Stomach (tissue), 9 donors: ENCODE results near the gene TRIM62. TPM values are rescaled to one million over a fixed set of nuclear protein-coding genes. Genes with fewer than 3 reads are reported as not detected.

Experiments
- DNase-seq, 2 donors: peaks; one replicate each; pipeline versions ENCODE4 v3.0.0 to v3.0.0-alpha.2; 2013 to 2019
- H3K27ac ChIP-seq, 5 donors: fragments of 200-600 bp in 4 of 5; sonication (generic) in 4 of 5; one replicate each; pipeline ENCODE4 v1.5.1; 2013 to 2019; ENCODE audit warnings: mild to moderate bottlenecking in 1 of 5, moderate library complexity in 1 of 5
- H3K27me3 ChIP-seq, 3 donors: fragments of 200-600 bp; sonication (generic); one replicate each; pipeline ENCODE4 v1.5.1; 2017 to 2019; ENCODE audit warnings: mixed run types in 1 of 3
- H3K36me3 ChIP-seq, 4 donors: fragments of 200-600 bp; sonication (generic); 1 replicate in 3 of 4; 2 replicates in 1 of 4; pipeline ENCODE4 v1.5.1; 2016 to 2019
- H3K4me1 ChIP-seq, 4 donors: fragments of 200-600 bp; sonication (generic); one replicate each; pipeline ENCODE4 v1.5.1; 2016 to 2019
- H3K4me3 ChIP-seq, 4 donors: fragments of 200-600 bp; sonication (generic) in 3 of 4; one replicate each; pipeline ENCODE4 v1.5.1; 2016 to 2019; ENCODE audit warnings: mild to moderate bottlenecking in 1 of 4
- H3K9me3 ChIP-seq, 4 donors: fragments of 200-600 bp; sonication (generic); one replicate each; pipeline ENCODE4 v1.5.1; 2016 to 2019
- CTCF ChIP-seq, 7 experiments: fragments of 450-650 bp in 4 of 7; fragments of 200-600 bp in 3 of 7; sonication (generic) in 3 of 7; IDR thresholded peaks; one replicate each; pipeline ENCODE4 v1.5.1; 2016 to 2019; ENCODE audit warnings: antibody characterized with exemption in 7 of 7, control low read depth in 2 of 7, mild to moderate bottlenecking in 1 of 7
- EP300 ChIP-seq: sonication (generic); formaldehyde crosslinking; IDR thresholded peaks from one replicate; pipeline ENCODE4 v1.6.1; 2017; ENCODE audit warnings: antibody characterized with exemption
- POLR2A ChIP-seq, 4 donors: fragments of 450-650 bp; IDR thresholded peaks; one replicate each; pipeline ENCODE4 v1.6.1; 2016; ENCODE audit warnings: antibody characterized with exemption in 4 of 4, control low read depth in 2 of 4, mild to moderate bottlenecking in 1 of 4, moderate library complexity in 1 of 4
- POLR2AphosphoS5 ChIP-seq, 3 donors: sonication (generic); formaldehyde crosslinking; IDR thresholded peaks; one replicate each; pipeline ENCODE4 v1.6.1; 2016; ENCODE audit warnings: antibody characterized with exemption in 3 of 3
- WGBS, 5 donors: extraction: QIAGEN DNeasy Blood & Tissue Kit in 3 of 5; methylation state at CpG; one replicate each; pipeline versions ENCODE4 v1.1.5 to v1.1.7; 2013 to 2018; 5-methylcytosine and 5-hydroxymethylcytosine counted together
- intact Hi-C: fragments of 100-400 bp; cut with DNase I; formaldehyde crosslinking; loops from one replicate; pipeline ENCODE4 v1.15.1; 2023; ENCODE audit warnings: low total_unique reads
- polyA plus RNA-seq, 3 donors: library from polyadenylated mRNA; stranded (reverse); fragments of 200-250 nt; gene quantifications; one replicate each; pipeline ENCODE4 v1.2.3, GENCODE V29; 2013
- total RNA-seq, 5 donors: library from RNA; depleted of rRNA; stranded (reverse); fragments of >200 nt; gene quantifications; one replicate each; pipeline versions ENCODE4 v1.1.0 to v1.2.3, GENCODE V29; 2014 to 2016
- donor health status: healthy with polysubstance abuse.
- donor health status: Bipolar disorder and iron deficiency.
- donor health status: healthy.

TRIM62 gene
- total and polyA plus RNA-seq, 8 donors = 0.76 to 18.1 (median 3.1) TPM

GRCh38 chr1:33123266-33123665 is 58.6 kb downstream of the TRIM62 start:
- WGBS, 5 donors = 52 to 68% (median 61%) methylated on average over 3 of the region's 3 CpGs
- Histone ChIP-seq H3K9me3 (no peaks in the 10 kb centered on the region), H3K4me1 (peaks cover 11 to 21% (median 18%) of the 10 kb centered on the region in 4 donors), H3K4me3 (no peak overlapping the region), H3K36me3 (no peaks in the 10 kb centered on the region), H3K27me3 (peaks cover 0 to 5% (median 0%) of the 10 kb centered on the region in 3 donors), H3K27ac (no peak overlapping the region)
- TF ChIP-seq EP300 (no peak), POLR2A (IDR thresholded peaks at IDR 0.05) (no peak), CTCF (IDR thresholded peaks at IDR 0.05) (no peak), POLR2AphosphoS5 (IDR thresholded peaks at IDR 0.05) (no peak)
- intact Hi-C loops = no loop called here
- DNase-seq = no peak

- H3K9me3 ChIP-seq = no peaks in the 10 kb centered on the region
- peaks cover 6 to 14% (median 13%) of the 10 kb centered on the region in 4 donors for H3K4me1 ChIP-seq
- intact Hi-C loops = no loop called here
- peaks cover 0 to 5% (median 0%) of the 10 kb centered on the region in 3 donors for H3K27me3 ChIP-seq
- H3K36me3 ChIP-seq = no peaks in the 10 kb centered on the region
- no peak overlapping the region for H3K4me3 ChIP-seq
- TF ChIP-seq CTCF (IDR thresholded peaks at IDR 0.05) (no peak), POLR2A (IDR thresholded peaks at IDR 0.05) (no peak), EP300 (no peak), POLR2AphosphoS5 (IDR thresholded peaks at IDR 0.05) (no peak)
- H3K27ac ChIP-seq = no peak overlapping the region
- DNase-seq = no peak
- 65 to 78% (median 71%) methylated on average over 7 of the region's 7 CpGs for WGBS, 5 donors
Observed at GRCh38 chr1:33122483-33123178, 59.2 kb downstream of the TRIM62 start.

- no peak for TF ChIP-seq EP300
- no peak for TF ChIP-seq POLR2AphosphoS5 (IDR thresholded peaks at IDR 0.05)
- no peak for TF ChIP-seq POLR2A (IDR thresholded peaks at IDR 0.05)
- no peak for TF ChIP-seq CTCF (IDR thresholded peaks at IDR 0.05)
- no peak overlapping the region for H3K4me3 ChIP-seq
- H3K27ac ChIP-seq = no peak overlapping the region
- H3K9me3 ChIP-seq = no peaks in the 10 kb centered on the region
- H3K36me3 ChIP-seq = no peaks in the 10 kb centered on the region
- DNase-seq = no peak
- H3K27me3 ChIP-seq = peaks cover 0 to 5% (median 0%) of the 10 kb centered on the region in 3 donors
- peaks cover 5 to 12% (median 11%) of the 10 kb centered on the region in 4 donors for H3K4me1 ChIP-seq
- WGBS, 5 donors = 78 to 86% (median 81%) methylated on average over 5 of the region's 5 CpGs
- intact Hi-C loops = no loop called here
Observed at GRCh38 chr1:33121728-33122127, 60.1 kb downstream of the TRIM62 start.

GRCh38 chr1:33120436-33121231 is 61.2 kb downstream of the TRIM62 start:
- H3K27ac ChIP-seq = no peak overlapping the region
- no peak for TF ChIP-seq CTCF (IDR thresholded peaks at IDR 0.05)
- no peak for TF ChIP-seq POLR2AphosphoS5 (IDR thresholded peaks at IDR 0.05)
- peaks cover 0 to 1% (median under 1%) of the 10 kb centered on the region in 4 donors for H3K4me1 ChIP-seq
- no peaks in the 10 kb centered on the region for H3K9me3 ChIP-seq
- no peak overlapping the region for H3K4me3 ChIP-seq
- no peak for DNase-seq
- peaks cover 0 to 5% (median 0%) of the 10 kb centered on the region in 3 donors for H3K27me3 ChIP-seq
- intact Hi-C loops = no loop called here
- WGBS, 5 donors = 73 to 86% (median 80%) methylated on average over 8 of the region's 8 CpGs
- H3K36me3 ChIP-seq = no peaks in the 10 kb centered on the region
